ENCODE data around the gene PTPRCAP. TPM values are rescaled to one million over a fixed set of nuclear protein-coding genes. Genes with fewer than 3 reads are reported as not detected.

The PTPRCAP gene
- polyA plus RNA-seq, 1 of the 3 experiments (the other 2 are of a cell fraction), result 1.4 TPM

DNA sequence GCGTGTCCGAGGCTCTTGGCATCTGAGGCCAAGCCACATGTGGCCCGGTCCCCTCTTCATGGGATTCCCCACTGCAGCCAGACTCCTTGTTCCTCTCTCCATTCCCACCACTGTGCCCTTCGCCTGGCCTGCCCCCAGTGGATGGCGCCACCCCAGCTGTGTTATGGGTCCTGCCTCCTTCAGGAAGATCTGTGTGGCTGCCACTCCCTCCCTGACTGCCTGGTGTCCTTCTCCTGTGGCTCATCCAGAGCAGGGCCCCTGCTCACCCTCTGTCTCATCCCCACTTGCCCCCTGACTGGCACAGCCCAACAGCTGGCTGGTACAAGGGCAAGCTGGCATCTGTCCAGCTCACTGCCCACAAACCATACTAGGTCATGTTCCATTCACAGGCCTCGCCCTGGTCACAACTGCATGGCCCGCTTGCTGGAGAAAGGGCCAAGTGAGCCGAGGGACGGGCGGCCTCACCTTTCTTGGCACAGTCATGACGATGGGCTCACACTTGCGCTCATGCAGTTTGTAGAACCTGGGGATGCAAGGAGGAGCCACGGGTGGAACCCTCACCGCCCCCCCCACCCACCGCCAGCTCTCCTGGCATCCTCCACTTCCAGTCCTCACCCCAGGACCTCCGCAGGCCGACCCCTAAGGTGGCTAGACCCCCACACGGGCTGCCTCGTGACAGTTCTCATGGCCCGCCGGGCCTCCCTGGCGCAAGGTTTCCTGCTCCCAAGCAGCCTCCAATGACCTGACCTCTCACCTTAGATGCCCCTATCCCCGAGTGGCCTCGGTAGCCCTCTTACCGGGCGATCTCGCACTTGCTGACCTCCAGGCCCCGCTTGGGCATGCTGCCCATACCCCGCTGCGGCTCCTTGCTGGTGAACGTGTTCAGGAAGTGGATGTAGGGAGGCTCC, 2.1 kb upstream of the PTPRCAP start:
- no peak overlapping the region for H3K27ac ChIP-seq (ENCODE audit: low read depth in 2 of 2, low read length in 1 of 2)
- H3K79me2 ChIP-seq (ENCODE audit: insufficient read depth), result peaks cover 12% of the 10 kb centered on the region; the same call in 1 of the 2 replicates
- TF ChIP-seq ZBTB33 (IDR thresholded peaks at IDR 0.05; ENCODE audit: borderline replicate concordance, low read depth), result no peak
- no peak for TF ChIP-seq MEF2A (IDR thresholded peaks at IDR 0.05; ENCODE audit: borderline replicate concordance, low read depth)
- no peak for TF ChIP-seq SIN3A (IDR thresholded peaks at IDR 0.05; ENCODE audit: borderline replicate concordance, low read depth, low read length)
- TF ChIP-seq NRF1 (IDR thresholded peaks at IDR 0.05; ENCODE audit: low read depth, low read length), result no peak
- no peak for TF ChIP-seq FOXJ3 (CRISPR knock-in tag; IDR thresholded peaks at IDR 0.05)
- peak; percentile 40; the same call in 1 of the 2 replicates for TF ChIP-seq NFIC (IDR thresholded peaks at IDR 0.05; ENCODE audit: borderline replicate concordance)
- TF ChIP-seq, protein P1, sequence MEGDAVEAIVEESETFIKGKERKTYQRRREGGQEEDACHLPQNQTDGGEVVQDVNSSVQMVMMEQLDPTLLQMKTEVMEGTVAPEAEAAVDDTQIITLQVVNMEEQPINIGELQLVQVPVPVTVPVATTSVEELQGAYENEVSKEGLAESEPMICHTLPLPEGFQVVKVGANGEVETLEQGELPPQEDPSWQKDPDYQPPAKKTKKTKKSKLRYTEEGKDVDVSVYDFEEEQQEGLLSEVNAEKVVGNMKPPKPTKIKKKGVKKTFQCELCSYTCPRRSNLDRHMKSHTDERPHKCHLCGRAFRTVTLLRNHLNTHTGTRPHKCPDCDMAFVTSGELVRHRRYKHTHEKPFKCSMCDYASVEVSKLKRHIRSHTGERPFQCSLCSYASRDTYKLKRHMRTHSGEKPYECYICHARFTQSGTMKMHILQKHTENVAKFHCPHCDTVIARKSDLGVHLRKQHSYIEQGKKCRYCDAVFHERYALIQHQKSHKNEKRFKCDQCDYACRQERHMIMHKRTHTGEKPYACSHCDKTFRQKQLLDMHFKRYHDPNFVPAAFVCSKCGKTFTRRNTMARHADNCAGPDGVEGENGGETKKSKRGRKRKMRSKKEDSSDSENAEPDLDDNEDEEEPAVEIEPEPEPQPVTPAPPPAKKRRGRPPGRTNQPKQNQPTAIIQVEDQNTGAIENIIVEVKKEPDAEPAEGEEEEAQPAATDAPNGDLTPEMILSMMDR (IDR thresholded peaks at IDR 0.05), result peak; percentile 44
- H4K20me1 ChIP-seq (ENCODE audit: insufficient read depth), result no peaks in the 10 kb centered on the region
- POLR2A ChIA-PET, result no interaction called here
- no peaks in the 10 kb centered on the region for H3K9me3 ChIP-seq
- no peak overlapping the region for H3K9ac ChIP-seq
- peaks cover 0 to 34% of the 10 kb centered on the region in 2 experiments for H3K36me3 ChIP-seq (replicated peaks in 1 of 2; ENCODE audit: control insufficient read depth in 1 of 2, insufficient read depth in 2 of 2, low read length in 1 of 2)
- H3K9me2 ChIP-seq, result no peaks in the 10 kb centered on the region
- H2AFZ ChIP-seq (ENCODE audit: low read depth), result no peak overlapping the region
- CTCF ChIA-PET, result interaction anchor here (1.0 kb wide), 2 partner anchors 10 to 48 kb away, joined by 3 read pairs; partner anchors contain the start of gene RAD9A
- DNase-seq, result no peak
- H3K4me3 ChIP-seq (ENCODE audit: low read depth in 2 of 2, low read length in 1 of 2), result no peak overlapping the region
- WGBS (ENCODE audit: low lambda C conversion rate), result 92% methylated on average over 24 of the region's 31 CpGs
- no peak overlapping the region for H3K4me2 ChIP-seq
- H3F3A ChIP-seq (replicated peaks; ENCODE audit: insufficient read depth), result no peaks in the 10 kb centered on the region
- H3K27me3 ChIP-seq (ENCODE audit: insufficient read depth), result no peaks in the 10 kb centered on the region
- H3K4me1 ChIP-seq (ENCODE audit: control insufficient read depth in 1 of 2, insufficient read depth in 2 of 2, low read depth in 1 of 2, low read length in 1 of 2), result peaks cover 4 to 11% of the 10 kb centered on the region in 2 experiments; a peak in 3 of 4 replicates

DNA sequence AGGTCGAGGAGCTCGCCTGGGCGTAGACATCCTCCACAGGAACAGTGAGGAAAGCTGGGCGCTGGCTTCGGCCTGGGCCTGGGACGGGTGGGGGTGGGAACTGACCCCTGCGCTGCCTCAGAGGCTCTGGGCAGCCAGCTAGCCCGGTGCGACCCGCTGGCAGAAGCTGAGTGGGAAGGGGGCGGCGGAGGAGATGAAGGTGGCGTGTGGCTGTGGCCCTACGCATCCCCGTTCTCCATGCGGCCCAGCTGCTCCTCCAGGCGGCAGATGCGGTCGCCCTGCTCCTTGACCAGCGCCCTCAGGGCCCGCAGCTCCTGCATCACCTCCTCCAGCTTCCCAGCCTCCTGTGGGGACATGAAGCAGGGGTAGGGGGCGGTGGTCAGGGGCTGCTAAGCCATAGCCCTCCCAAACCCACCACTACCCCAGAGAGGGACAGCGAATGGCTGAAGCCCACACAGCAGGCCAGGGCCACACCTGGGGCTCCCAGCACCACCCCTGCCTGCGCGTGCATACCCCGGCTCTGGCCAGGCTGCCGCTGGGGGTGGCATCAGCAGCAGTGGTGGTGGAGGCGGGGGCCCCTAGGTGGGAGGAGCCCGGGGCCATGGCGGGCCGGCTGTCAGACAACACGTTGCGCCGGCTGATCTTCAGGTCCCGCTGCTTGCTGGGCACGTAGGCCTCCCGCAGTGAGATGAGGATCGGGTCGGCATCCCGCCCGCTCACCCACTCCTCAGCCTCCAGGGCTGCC, 848 bp upstream of the PTPRCAP start:
- Histone ChIP-seq H4K20me1 (ENCODE audit: insufficient read depth) (no peaks in the 10 kb centered on the region), H3K4me3 (ENCODE audit: low read depth in 2 of 2, low read length in 1 of 2) (no peak overlapping the region), H3K9ac (no peak overlapping the region), H3K9me2 (no peaks in the 10 kb centered on the region), H3K27ac (ENCODE audit: low read depth in 2 of 2, low read length in 1 of 2) (no peak overlapping the region), H3K79me2 (ENCODE audit: insufficient read depth) (peaks cover 12% of the 10 kb centered on the region; the same call in 1 of the 2 replicates), H3K4me2 (no peak overlapping the region), H2AFZ (ENCODE audit: low read depth) (no peak overlapping the region), H3K9me3 (no peaks in the 10 kb centered on the region), H3F3A (replicated peaks; ENCODE audit: insufficient read depth) (no peaks in the 10 kb centered on the region), H3K36me3 (replicated peaks in 1 of 2; ENCODE audit: control insufficient read depth in 1 of 2, insufficient read depth in 2 of 2, low read length in 1 of 2) (peaks cover 0 to 45% of the 10 kb centered on the region in 2 experiments), H3K27me3 (ENCODE audit: insufficient read depth) (no peaks in the 10 kb centered on the region), H3K4me1 (ENCODE audit: control insufficient read depth in 1 of 2, insufficient read depth in 2 of 2, low read depth in 1 of 2, low read length in 1 of 2) (peaks cover 4 to 11% of the 10 kb centered on the region in 2 experiments; a peak in 2 of 4 replicates)
- DNase-seq, result no peak
- 93% methylated on average over 22 of the region's 41 CpGs for WGBS (ENCODE audit: low lambda C conversion rate)
- CTCF ChIA-PET, result interaction anchor here (1.0 kb wide), 1 partner anchor 12 kb away, joined by 3 read pairs; no protein-coding TSS in a partner anchor
- POLR2A ChIA-PET, result interaction anchor here (0.8 kb wide), 1 partner anchor 9 kb away, joined by 4 read pairs; the partner anchor contains the start of gene RPS6KB2
- TF ChIP-seq FOSL2 (IDR thresholded peaks at IDR 0.05; ENCODE audit: borderline replicate concordance, low read depth) (no peak), RCOR1 (IDR thresholded peaks at IDR 0.05; ENCODE audit: low read length) (no peak), SMC3 (IDR thresholded peaks at IDR 0.05; ENCODE audit: low read depth, low read length) (no peak), EZH2phosphoT487 (IDR thresholded peaks at IDR 0.05; ENCODE audit: borderline replicate concordance, low read depth) (no peak), GABPA (IDR thresholded peaks at IDR 0.05; ENCODE audit: low read depth) (no peak), TCF12 (IDR thresholded peaks at IDR 0.05) (no peak), MXI1 (IDR thresholded peaks at IDR 0.05; ENCODE audit: low read depth, low read length) (no peak), YY1 (IDR thresholded peaks at IDR 0.05; ENCODE audit: low read depth) (no peak), FOXJ3 (CRISPR knock-in tag; IDR thresholded peaks at IDR 0.05) (no peak), TAF1 (IDR thresholded peaks at IDR 0.05; ENCODE audit: borderline replicate concordance, low read depth, low read length) (no peak), NRF1 (IDR thresholded peaks at IDR 0.05; ENCODE audit: low read depth, low read length) (no peak), RAD21 (IDR thresholded peaks at IDR 0.05; ENCODE audit: low read length) (no peak)
- TF ChIP-seq, protein P2, sequence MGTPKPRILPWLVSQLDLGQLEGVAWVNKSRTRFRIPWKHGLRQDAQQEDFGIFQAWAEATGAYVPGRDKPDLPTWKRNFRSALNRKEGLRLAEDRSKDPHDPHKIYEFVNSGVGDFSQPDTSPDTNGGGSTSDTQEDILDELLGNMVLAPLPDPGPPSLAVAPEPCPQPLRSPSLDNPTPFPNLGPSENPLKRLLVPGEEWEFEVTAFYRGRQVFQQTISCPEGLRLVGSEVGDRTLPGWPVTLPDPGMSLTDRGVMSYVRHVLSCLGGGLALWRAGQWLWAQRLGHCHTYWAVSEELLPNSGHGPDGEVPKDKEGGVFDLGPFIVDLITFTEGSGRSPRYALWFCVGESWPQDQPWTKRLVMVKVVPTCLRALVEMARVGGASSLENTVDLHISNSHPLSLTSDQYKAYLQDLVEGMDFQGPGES (IDR thresholded peaks at IDR 0.05; ENCODE audit: low read depth, low read length), result no peak
- TF ChIP-seq, protein P3, sequence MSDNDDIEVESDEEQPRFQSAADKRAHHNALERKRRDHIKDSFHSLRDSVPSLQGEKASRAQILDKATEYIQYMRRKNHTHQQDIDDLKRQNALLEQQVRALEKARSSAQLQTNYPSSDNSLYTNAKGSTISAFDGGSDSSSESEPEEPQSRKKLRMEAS (IDR thresholded peaks at IDR 0.05; ENCODE audit: low read depth), result no peak
